HL-60 (cell line): Measurements from ENCODE around the gene ALKAL2.

ENCODE experiments used
- DNase-seq, 2 experiments: peaks; one replicate each; pipeline ENCODE4 v3.0.0-alpha.2; 2010 to 2020; ENCODE audit warnings: low read depth in 1 of 2, low spot score in 1 of 2
- H3K27ac ChIP-seq: fragments of 250-450 bp; sonication (Bioruptor Pico); replicated peaks from 2 replicates; pipeline ENCODE4 v1.5.1; 2020; ENCODE audit warnings: mild to moderate bottlenecking, moderate library complexity
- H3K27me3 ChIP-seq: fragments of 250-450 bp; sonication (Bioruptor Pico); 2 replicates; pipeline ENCODE4 v1.5.1; 2021; ENCODE audit warnings: mild to moderate bottlenecking, moderate library complexity; ENCODE audit not compliant: insufficient read depth, poor library complexity, severe bottlenecking
- H3K4me3 ChIP-seq: replicated peaks from 2 replicates; pipeline ENCODE4 v1.5.1; 2011; ENCODE audit warnings: mild to moderate bottlenecking, control low read depth, low read length; ENCODE audit not compliant: insufficient read depth
- GABPA ChIP-seq: IDR thresholded peaks from 2 replicates; pipeline ENCODE4 v1.6.1; 2012; ENCODE audit warnings: low read depth
- POLR2AphosphoS5 ChIP-seq: IDR thresholded peaks from 2 replicates; pipeline ENCODE4 v1.6.1; 2012; ENCODE audit warnings: low read depth
- SPI1 ChIP-seq: IDR thresholded peaks from 2 replicates; pipeline ENCODE4 v1.6.1; 2012; ENCODE audit warnings: low read depth, mild to moderate bottlenecking, borderline replicate concordance
- TF ChIP-seq, protein P1 (sequence below): IDR thresholded peaks from 2 replicates; pipeline ENCODE4 v1.6.1; 2012; ENCODE audit warnings: low read depth; ENCODE audit not compliant: insufficient replicate concordance
- TF ChIP-seq, protein P2 (sequence below): IDR thresholded peaks from one replicate; pipeline ENCODE4 v1.5.1; 2011; ENCODE audit warnings: low read length, control low read depth, inconsistent platforms; ENCODE audit not compliant: insufficient read depth

ALKAL2 gene

GRCh38 chr2:238431-238830 lies 49.5 kb downstream of the ALKAL2 start:
- no peaks in the 10 kb centered on the region for H3K27me3 ChIP-seq
- TF ChIP-seq, protein P1, sequence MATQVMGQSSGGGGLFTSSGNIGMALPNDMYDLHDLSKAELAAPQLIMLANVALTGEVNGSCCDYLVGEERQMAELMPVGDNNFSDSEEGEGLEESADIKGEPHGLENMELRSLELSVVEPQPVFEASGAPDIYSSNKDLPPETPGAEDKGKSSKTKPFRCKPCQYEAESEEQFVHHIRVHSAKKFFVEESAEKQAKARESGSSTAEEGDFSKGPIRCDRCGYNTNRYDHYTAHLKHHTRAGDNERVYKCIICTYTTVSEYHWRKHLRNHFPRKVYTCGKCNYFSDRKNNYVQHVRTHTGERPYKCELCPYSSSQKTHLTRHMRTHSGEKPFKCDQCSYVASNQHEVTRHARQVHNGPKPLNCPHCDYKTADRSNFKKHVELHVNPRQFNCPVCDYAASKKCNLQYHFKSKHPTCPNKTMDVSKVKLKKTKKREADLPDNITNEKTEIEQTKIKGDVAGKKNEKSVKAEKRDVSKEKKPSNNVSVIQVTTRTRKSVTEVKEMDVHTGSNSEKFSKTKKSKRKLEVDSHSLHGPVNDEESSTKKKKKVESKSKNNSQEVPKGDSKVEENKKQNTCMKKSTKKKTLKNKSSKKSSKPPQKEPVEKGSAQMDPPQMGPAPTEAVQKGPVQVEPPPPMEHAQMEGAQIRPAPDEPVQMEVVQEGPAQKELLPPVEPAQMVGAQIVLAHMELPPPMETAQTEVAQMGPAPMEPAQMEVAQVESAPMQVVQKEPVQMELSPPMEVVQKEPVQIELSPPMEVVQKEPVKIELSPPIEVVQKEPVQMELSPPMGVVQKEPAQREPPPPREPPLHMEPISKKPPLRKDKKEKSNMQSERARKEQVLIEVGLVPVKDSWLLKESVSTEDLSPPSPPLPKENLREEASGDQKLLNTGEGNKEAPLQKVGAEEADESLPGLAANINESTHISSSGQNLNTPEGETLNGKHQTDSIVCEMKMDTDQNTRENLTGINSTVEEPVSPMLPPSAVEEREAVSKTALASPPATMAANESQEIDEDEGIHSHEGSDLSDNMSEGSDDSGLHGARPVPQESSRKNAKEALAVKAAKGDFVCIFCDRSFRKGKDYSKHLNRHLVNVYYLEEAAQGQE = no peak
- TF ChIP-seq GABPA (no peak), POLR2AphosphoS5 (no peak), SPI1 (no peak)
- TF ChIP-seq, protein P2, sequence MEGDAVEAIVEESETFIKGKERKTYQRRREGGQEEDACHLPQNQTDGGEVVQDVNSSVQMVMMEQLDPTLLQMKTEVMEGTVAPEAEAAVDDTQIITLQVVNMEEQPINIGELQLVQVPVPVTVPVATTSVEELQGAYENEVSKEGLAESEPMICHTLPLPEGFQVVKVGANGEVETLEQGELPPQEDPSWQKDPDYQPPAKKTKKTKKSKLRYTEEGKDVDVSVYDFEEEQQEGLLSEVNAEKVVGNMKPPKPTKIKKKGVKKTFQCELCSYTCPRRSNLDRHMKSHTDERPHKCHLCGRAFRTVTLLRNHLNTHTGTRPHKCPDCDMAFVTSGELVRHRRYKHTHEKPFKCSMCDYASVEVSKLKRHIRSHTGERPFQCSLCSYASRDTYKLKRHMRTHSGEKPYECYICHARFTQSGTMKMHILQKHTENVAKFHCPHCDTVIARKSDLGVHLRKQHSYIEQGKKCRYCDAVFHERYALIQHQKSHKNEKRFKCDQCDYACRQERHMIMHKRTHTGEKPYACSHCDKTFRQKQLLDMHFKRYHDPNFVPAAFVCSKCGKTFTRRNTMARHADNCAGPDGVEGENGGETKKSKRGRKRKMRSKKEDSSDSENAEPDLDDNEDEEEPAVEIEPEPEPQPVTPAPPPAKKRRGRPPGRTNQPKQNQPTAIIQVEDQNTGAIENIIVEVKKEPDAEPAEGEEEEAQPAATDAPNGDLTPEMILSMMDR = no peak
- DNase-seq = no peak
- H3K27ac ChIP-seq = no peak overlapping the region
- H3K4me3 ChIP-seq = no peak overlapping the region

- Histone ChIP-seq H3K27ac (no peak overlapping the region), H3K27me3 (no peaks in the 10 kb centered on the region), H3K4me3 (no peak overlapping the region)
- no peak for TF ChIP-seq POLR2AphosphoS5
- DNase-seq = no peak
Observed at GRCh38 chr2:237878-238277, 50.0 kb downstream of the ALKAL2 start.

- Histone ChIP-seq H3K27me3 (no peaks in the 10 kb centered on the region), H3K27ac (no peak overlapping the region), H3K4me3 (no peak overlapping the region)
- no peak for DNase-seq
- TF ChIP-seq, protein P2 = no peak
- TF ChIP-seq GABPA (no peak), POLR2AphosphoS5 (no peak), SPI1 (no peak)
- TF ChIP-seq, protein P1 = no peak
Observed at GRCh38 chr2:236993-237539, 50.8 kb downstream of the ALKAL2 start.

DNA sequence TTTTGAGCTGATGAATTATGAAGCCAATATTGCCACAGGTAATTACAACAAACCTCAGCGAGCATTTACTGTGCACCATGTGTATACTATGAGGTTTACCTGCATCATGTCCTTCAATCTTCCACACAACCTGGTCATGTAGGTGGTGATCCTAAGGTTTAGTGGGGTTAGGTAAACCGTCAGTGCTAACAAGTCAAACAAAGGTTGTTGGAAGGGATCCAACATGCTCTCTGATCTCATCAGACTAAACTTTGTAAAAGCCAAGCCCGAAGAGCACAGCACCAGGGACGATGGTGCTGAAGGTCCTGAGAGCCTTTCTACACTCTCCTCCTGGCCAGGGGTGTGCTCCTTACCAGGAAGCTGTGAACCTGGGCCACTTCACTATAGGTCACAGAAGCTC lies 53.5 kb downstream of the ALKAL2 start:
- no peak overlapping the region for H3K4me3 ChIP-seq
- TF ChIP-seq POLR2AphosphoS5 (no peak), GABPA (no peak), SPI1 (no peak)
- TF ChIP-seq, protein P2 = no peak
- TF ChIP-seq, protein P1 = no peak
- no peak for DNase-seq

More for the DNA sequence above, 53.5 kb downstream of the ALKAL2 start:
- H3K27ac ChIP-seq = no peak overlapping the region
- no peaks in the 10 kb centered on the region for H3K27me3 ChIP-seq
